Measurements from ENCODE around the gene FAM83C.

The FAM83C gene

DNA sequence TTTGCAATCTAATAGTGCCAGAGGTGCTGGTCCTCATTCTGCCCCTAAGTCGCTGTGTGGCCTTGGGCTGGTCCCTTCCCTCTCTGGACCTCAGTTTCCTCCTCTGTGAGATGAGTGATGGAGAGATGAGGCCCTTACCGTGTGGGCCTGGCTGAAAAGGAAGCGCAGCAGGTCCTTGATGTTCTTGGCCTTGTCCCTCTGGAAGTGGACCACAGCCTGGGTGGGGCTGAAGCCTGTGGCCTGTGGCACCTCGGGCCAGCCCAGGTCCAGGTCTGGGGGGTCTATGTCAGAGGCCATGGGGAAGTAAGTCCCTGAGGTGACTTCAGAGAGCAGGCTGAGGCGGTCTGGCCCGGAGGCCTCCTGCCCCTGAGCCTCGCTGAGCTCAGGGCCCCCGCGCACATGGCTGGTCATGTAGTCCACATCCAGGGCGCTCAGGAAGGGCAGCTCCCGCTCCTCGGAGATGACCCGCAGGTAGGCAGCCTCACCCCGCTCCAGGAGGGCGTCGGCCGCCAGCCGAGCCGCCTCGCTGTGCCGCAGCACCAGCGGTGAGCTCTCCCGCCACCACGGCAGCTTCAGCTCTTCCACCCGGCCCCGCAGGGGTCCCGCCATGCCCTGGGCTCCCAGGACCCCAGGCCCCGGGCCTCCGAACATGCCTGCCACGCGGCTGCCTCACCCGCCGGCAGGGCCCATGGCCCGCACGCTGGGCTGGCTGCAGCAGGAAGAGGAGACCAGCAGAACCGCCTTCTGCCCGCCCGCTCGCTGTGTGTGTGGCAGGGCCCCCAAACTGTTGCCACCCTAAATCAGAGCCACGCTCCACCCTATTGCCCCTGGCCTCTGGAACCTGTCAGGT, at the start of gene FAM83C:
TSS of gene FAM83C (minus strand) at position 772 of the 850 bp plus-strand sequence. CDS start at position 651, 121 bp downstream.
- no peak for DNase-seq (ENCODE audit: low spot score in 2 of 2)
- Mint-ChIP-seq H3K27me3 (peaks cover 48% of the 10 kb centered on the region), H3K4me1 (peaks cover 5% of the 10 kb centered on the region), H3K27ac (ENCODE audit: low read depth) (no peak within 1 kb of the TSS), H3K36me3 (ENCODE audit: insufficient read depth) (no peaks in the 10 kb centered on the region), H3K4me3 (no peak within 1 kb of the TSS), H3K9me3 (no peaks in the 10 kb centered on the region)
- ATAC-seq (replicated peaks; ENCODE audit: extremely low read depth, poor library complexity, severe bottlenecking): no peak

GRCh38 chr20:35341366-35342028, 49.3 kb upstream of the FAM83C start:
- Mint-ChIP-seq H3K27me3 (no peaks in the 10 kb centered on the region), H3K4me1 (no peaks in the 10 kb centered on the region), H3K4me3 (no peak overlapping the region), H3K27ac (ENCODE audit: low read depth) (peak overlapping the region; percentile 1), H3K9me3 (no peaks in the 10 kb centered on the region), H3K36me3 (ENCODE audit: insufficient read depth) (peaks cover 10% of the 10 kb centered on the region)
- DNase-seq (ENCODE audit: low spot score in 2 of 2) (no peak), ATAC-seq (replicated peaks; ENCODE audit: extremely low read depth, poor library complexity, severe bottlenecking) (no peak)

GRCh38 chr20:35340436-35340835, 48.2 kb upstream of the FAM83C start:
- Mint-ChIP-seq H3K27me3 (no peaks in the 10 kb centered on the region), H3K4me1 (no peaks in the 10 kb centered on the region), H3K4me3 (no peak overlapping the region), H3K27ac (ENCODE audit: low read depth) (no peak overlapping the region), H3K36me3 (ENCODE audit: insufficient read depth) (peaks cover 8% of the 10 kb centered on the region), H3K9me3 (no peaks in the 10 kb centered on the region)
- ATAC-seq (replicated peaks; ENCODE audit: extremely low read depth, poor library complexity, severe bottlenecking) (no peak), DNase-seq (ENCODE audit: low spot score in 2 of 2) (no peak)

GRCh38 chr20:35339636-35340035, 47.4 kb upstream of the FAM83C start:
- DNase-seq (ENCODE audit: low spot score in 2 of 2) (no peak), ATAC-seq (replicated peaks; ENCODE audit: extremely low read depth, poor library complexity, severe bottlenecking) (no peak)
- Mint-ChIP-seq H3K36me3 (ENCODE audit: insufficient read depth) (peaks cover 8% of the 10 kb centered on the region), H3K9me3 (no peaks in the 10 kb centered on the region), H3K4me3 (no peak overlapping the region), H3K27me3 (no peaks in the 10 kb centered on the region), H3K4me1 (no peaks in the 10 kb centered on the region), H3K27ac (ENCODE audit: low read depth) (no peak overlapping the region)

GRCh38 chr20:35339007-35339406, 46.8 kb upstream of the FAM83C start:
- Mint-ChIP-seq H3K27ac (ENCODE audit: low read depth) (no peak overlapping the region), H3K9me3 (no peaks in the 10 kb centered on the region), H3K27me3 (no peaks in the 10 kb centered on the region), H3K4me3 (no peak overlapping the region), H3K36me3 (ENCODE audit: insufficient read depth) (peaks cover 8% of the 10 kb centered on the region), H3K4me1 (no peaks in the 10 kb centered on the region)
- DNase-seq (ENCODE audit: low spot score in 2 of 2): no peak
- ATAC-seq (replicated peaks; ENCODE audit: extremely low read depth, poor library complexity, severe bottlenecking): no peak

- no peaks in the 10 kb centered on the region for H3K9me3 Mint-ChIP-seq
- ATAC-seq (replicated peaks; ENCODE audit: extremely low read depth, poor library complexity, severe bottlenecking) (no peak), DNase-seq (ENCODE audit: low spot score in 2 of 2) (no peak)
- H3K4me1 Mint-ChIP-seq: no peaks in the 10 kb centered on the region
- H3K4me3 Mint-ChIP-seq: no peak overlapping the region
- no peaks in the 10 kb centered on the region for H3K27me3 Mint-ChIP-seq
- H3K27ac Mint-ChIP-seq (ENCODE audit: low read depth): no peak overlapping the region
- peaks cover 2% of the 10 kb centered on the region for H3K36me3 Mint-ChIP-seq (ENCODE audit: insufficient read depth)
These were observed 42.3 kb upstream of the FAM83C start for GRCh38 chr20:35334311-35335101.

DNA sequence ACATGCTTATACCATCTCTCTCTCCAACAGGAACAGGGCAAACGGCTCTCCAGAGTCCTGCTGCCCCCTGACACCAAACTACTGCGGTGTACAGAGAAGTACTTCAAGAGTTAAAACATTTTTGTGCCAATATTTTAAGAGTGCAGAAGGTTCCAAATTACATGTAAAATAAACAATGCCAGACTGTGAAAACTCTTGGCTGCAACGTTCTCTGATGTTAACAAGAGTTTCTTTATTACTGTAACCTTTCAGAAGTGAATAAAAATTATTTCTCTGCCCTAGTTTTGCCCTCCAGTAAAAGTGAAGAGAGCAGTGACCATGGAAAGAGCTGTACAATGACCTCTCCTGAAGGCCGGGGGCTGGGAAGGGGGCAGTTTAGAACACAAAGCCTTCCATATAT, 41.4 kb upstream of the FAM83C start:
- DNase-seq (ENCODE audit: low spot score in 2 of 2) (no peak), ATAC-seq (replicated peaks; ENCODE audit: extremely low read depth, poor library complexity, severe bottlenecking) (no peak)
- Mint-ChIP-seq H3K27ac (ENCODE audit: low read depth) (no peak overlapping the region), H3K9me3 (no peaks in the 10 kb centered on the region), H3K4me1 (no peaks in the 10 kb centered on the region), H3K4me3 (no peak overlapping the region), H3K27me3 (no peaks in the 10 kb centered on the region), H3K36me3 (ENCODE audit: insufficient read depth) (peaks cover 2% of the 10 kb centered on the region)

GRCh38 chr20:35332540-35333200, 40.4 kb upstream of the FAM83C start:
- Mint-ChIP-seq H3K9me3 (no peaks in the 10 kb centered on the region), H3K27ac (ENCODE audit: low read depth) (peak overlapping the region; percentile 29), H3K4me3 (no peak overlapping the region), H3K4me1 (no peaks in the 10 kb centered on the region), H3K27me3 (no peaks in the 10 kb centered on the region), H3K36me3 (ENCODE audit: insufficient read depth) (peaks cover 2% of the 10 kb centered on the region)
- ATAC-seq (replicated peaks; ENCODE audit: extremely low read depth, poor library complexity, severe bottlenecking) (no peak), DNase-seq (ENCODE audit: low spot score in 2 of 2) (no peak)

GRCh38 chr20:35329435-35330139, 37.4 kb upstream of the FAM83C start:
- no peaks in the 10 kb centered on the region for H3K27me3 Mint-ChIP-seq
- H3K4me1 Mint-ChIP-seq: no peaks in the 10 kb centered on the region
- DNase-seq (ENCODE audit: low spot score in 2 of 2) (no peak), ATAC-seq (replicated peaks; ENCODE audit: extremely low read depth, poor library complexity, severe bottlenecking) (no peak)
- no peak overlapping the region for H3K4me3 Mint-ChIP-seq
- H3K9me3 Mint-ChIP-seq: no peaks in the 10 kb centered on the region
- no peak overlapping the region for H3K27ac Mint-ChIP-seq (ENCODE audit: low read depth)
- peaks cover 4% of the 10 kb centered on the region for H3K36me3 Mint-ChIP-seq (ENCODE audit: insufficient read depth)

DNA sequence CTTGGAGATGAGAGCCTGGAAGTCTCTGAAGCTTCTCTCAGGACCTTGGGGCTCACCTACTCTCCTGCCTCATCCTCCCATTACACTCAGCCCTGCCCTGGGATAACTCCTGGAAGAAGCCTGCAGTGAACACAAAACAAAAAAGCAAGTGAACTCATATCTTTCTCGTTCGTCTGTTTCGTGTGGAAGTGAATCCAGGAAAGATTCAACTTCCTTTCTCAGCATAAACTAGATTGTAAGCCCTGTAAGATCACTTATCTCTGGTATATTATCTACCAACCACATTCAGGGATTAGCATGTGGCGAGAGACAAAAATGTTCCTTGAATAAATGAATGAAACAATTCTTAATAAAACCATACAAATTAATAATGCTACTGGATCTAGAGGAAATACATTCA, 36.5 kb upstream of the FAM83C start:
- Mint-ChIP-seq H3K4me3 (no peak overlapping the region), H3K27me3 (no peaks in the 10 kb centered on the region), H3K4me1 (no peaks in the 10 kb centered on the region), H3K36me3 (ENCODE audit: insufficient read depth) (peaks cover 4% of the 10 kb centered on the region), H3K27ac (ENCODE audit: low read depth) (no peak overlapping the region), H3K9me3 (no peaks in the 10 kb centered on the region)
- no peak for ATAC-seq (replicated peaks; ENCODE audit: extremely low read depth, poor library complexity, severe bottlenecking)
- DNase-seq (ENCODE audit: low spot score in 2 of 2): no peak

- no peak overlapping the region for H3K4me3 Mint-ChIP-seq
- no peak overlapping the region for H3K27ac Mint-ChIP-seq (ENCODE audit: low read depth)
- peaks cover 5% of the 10 kb centered on the region for H3K4me1 Mint-ChIP-seq
- peaks cover 4% of the 10 kb centered on the region for H3K36me3 Mint-ChIP-seq (ENCODE audit: insufficient read depth)
- ATAC-seq (replicated peaks; ENCODE audit: extremely low read depth, poor library complexity, severe bottlenecking) (no peak), DNase-seq (ENCODE audit: low spot score in 2 of 2) (no peak)
- H3K9me3 Mint-ChIP-seq: no peaks in the 10 kb centered on the region
- H3K27me3 Mint-ChIP-seq: no peaks in the 10 kb centered on the region
These were observed 36.0 kb upstream of the FAM83C start for GRCh38 chr20:35328095-35328685.

All from central memory CD8-positive, alpha-beta T cell (primary cell).